Activated CD8-positive, alpha-beta memory T cell treated with anti-CD3 and anti-CD28 coated beads for 48 hours (primary cell): ENCODE results near the gene ULK4.
"Not testable (repeated sequence)": the region's sequence is repeated elsewhere in the genome, so short reads cannot be mapped to it uniquely, and the experiment has no call there.

Experiments used
- DNase-seq, 3 experiments: peaks; one replicate each; pipeline ENCODE4 v3.0.0-alpha.2; 2020; ENCODE audit warnings: low read depth in 2 of 3, low spot score in 2 of 3

Gene ULK4

GRCh38 chr3:41320953-41321641 is 640.8 kb downstream of the ULK4 start:
- DNase-seq: no peak

- no peak for DNase-seq
Measured at GRCh38 chr3:41318520-41318919, 643.4 kb downstream of the ULK4 start.

- DNase-seq: no peak
Measured at GRCh38 chr3:41317718-41318117, 644.2 kb downstream of the ULK4 start.

GRCh38 chr3:41317298-41317697 is 644.6 kb downstream of the ULK4 start:
- DNase-seq: no peak

GRCh38 chr3:41315126-41315525 is 646.8 kb downstream of the ULK4 start:
- no peak for DNase-seq

GRCh38 chr3:41308119-41308518 is 653.8 kb downstream of the ULK4 start:
- DNase-seq: no peak

- DNase-seq: no peak
Measured at GRCh38 chr3:41307065-41307464, 654.8 kb downstream of the ULK4 start.

- DNase-seq: no peak
Measured at GRCh38 chr3:41304593-41304992, 657.3 kb downstream of the ULK4 start.

- DNase-seq: no peak
Measured at GRCh38 chr3:41302295-41302694, 659.6 kb downstream of the ULK4 start.

- DNase-seq: no peak
Measured at GRCh38 chr3:41301548-41301947, 660.4 kb downstream of the ULK4 start.

- no peak for DNase-seq
Measured at GRCh38 chr3:41299036-41299435, 662.9 kb downstream of the ULK4 start.

- DNase-seq: no peak
Measured at GRCh38 chr3:41297750-41298149, 664.2 kb downstream of the ULK4 start.

GRCh38 chr3:41296556-41296955 is 665.3 kb downstream of the ULK4 start:
- no peak for DNase-seq

GRCh38 chr3:41295740-41296139 is 666.2 kb downstream of the ULK4 start:
- DNase-seq: no peak

GRCh38 chr3:41293169-41293681 is 668.7 kb downstream of the ULK4 start:
- DNase-seq: no peak

GRCh38 chr3:41290736-41291135 is 671.2 kb downstream of the ULK4 start:
- no peak for DNase-seq

- no peak for DNase-seq
Measured at GRCh38 chr3:41290306-41290705, 671.6 kb downstream of the ULK4 start.

- DNase-seq: no peak
Measured at GRCh38 chr3:41288785-41289184, 673.1 kb downstream of the ULK4 start.

GRCh38 chr3:41286305-41286704 is 675.6 kb downstream of the ULK4 start:
- no peak for DNase-seq

GRCh38 chr3:41284934-41285333 is 677.0 kb downstream of the ULK4 start:
- not testable (repeated sequence) for DNase-seq

- no peak for DNase-seq
Measured at GRCh38 chr3:41277790-41278465, 684.0 kb downstream of the ULK4 start.

GRCh38 chr3:41276191-41276590 is 685.7 kb downstream of the ULK4 start:
- DNase-seq: no peak
